Brain microvascular endothelial cell (primary cell): ENCODE measurements around the gene TMEM132D.
"Not testable (repeated sequence)": the region's sequence is repeated elsewhere in the genome, so short reads cannot be mapped to it uniquely, and the experiment has no call there.

Experiments
- DNase-seq: peaks from one replicate; pipeline ENCODE4 v3.0.0-alpha.2; 2020
- H3K27ac ChIP-seq: fragments of 250-450 bp; sonication (Bioruptor Pico); 2 replicates; pipeline ENCODE4 v1.5.1; 2020; ENCODE audit warnings: mild to moderate bottlenecking, moderate library complexity
- H3K27me3 ChIP-seq: fragments of 250-450 bp; sonication (Bioruptor Pico); replicated peaks from 2 replicates; pipeline ENCODE4 v1.5.1; 2020; ENCODE audit warnings: mild to moderate bottlenecking
- H3K36me3 ChIP-seq: fragments of 250-450 bp; sonication (Bioruptor Pico); replicated peaks from 2 replicates; pipeline ENCODE4 v1.5.1; 2020; ENCODE audit warnings: mild to moderate bottlenecking
- H3K4me3 ChIP-seq: 2 replicates; pipeline ENCODE4 v1.5.1; 2011; ENCODE audit warnings: low read depth, mild to moderate bottlenecking, control low read depth, low read length, moderate library complexity
- in situ Hi-C: cut with HindIII; loops from 2 replicates; pipeline ENCODE4 v1.10.0; 2017; ENCODE audit warnings: low sequenced_read_pairs, low pct_ligation_motif_present
- TF ChIP-seq, protein P1 (sequence below): IDR thresholded peaks from 2 replicates; pipeline ENCODE4 v1.5.1; 2011; ENCODE audit warnings: low read depth, mild to moderate bottlenecking, moderate library complexity, low read length, control low read depth, inconsistent platforms; ENCODE audit errors: missing control alignments

TMEM132D gene

DNA sequence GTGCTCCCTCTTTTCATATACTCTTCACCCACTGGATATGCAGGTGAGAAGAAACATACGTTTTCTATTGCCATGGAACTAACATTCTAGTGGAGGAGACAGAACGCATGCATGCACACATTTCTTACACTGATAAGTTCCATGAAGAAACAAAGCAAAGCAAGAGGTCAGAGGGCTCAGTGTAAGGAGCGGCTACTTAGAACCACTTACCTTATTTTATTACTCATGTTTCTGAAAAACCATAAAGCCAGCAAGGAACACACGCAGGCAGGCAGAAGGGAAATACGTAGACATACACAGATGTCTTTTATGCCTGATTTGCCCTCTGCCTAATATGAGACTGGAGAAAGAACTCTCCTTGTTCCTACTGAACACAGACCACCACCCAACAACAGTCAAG lies 362.9 kb downstream of the TMEM132D start:
- no peak overlapping the region for H3K4me3 ChIP-seq
- H3K27ac ChIP-seq: no peak overlapping the region
- no peaks in the 10 kb centered on the region for H3K36me3 ChIP-seq
- in situ Hi-C loops: no loop called here
- TF ChIP-seq, protein P1, sequence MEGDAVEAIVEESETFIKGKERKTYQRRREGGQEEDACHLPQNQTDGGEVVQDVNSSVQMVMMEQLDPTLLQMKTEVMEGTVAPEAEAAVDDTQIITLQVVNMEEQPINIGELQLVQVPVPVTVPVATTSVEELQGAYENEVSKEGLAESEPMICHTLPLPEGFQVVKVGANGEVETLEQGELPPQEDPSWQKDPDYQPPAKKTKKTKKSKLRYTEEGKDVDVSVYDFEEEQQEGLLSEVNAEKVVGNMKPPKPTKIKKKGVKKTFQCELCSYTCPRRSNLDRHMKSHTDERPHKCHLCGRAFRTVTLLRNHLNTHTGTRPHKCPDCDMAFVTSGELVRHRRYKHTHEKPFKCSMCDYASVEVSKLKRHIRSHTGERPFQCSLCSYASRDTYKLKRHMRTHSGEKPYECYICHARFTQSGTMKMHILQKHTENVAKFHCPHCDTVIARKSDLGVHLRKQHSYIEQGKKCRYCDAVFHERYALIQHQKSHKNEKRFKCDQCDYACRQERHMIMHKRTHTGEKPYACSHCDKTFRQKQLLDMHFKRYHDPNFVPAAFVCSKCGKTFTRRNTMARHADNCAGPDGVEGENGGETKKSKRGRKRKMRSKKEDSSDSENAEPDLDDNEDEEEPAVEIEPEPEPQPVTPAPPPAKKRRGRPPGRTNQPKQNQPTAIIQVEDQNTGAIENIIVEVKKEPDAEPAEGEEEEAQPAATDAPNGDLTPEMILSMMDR: no peak
- DNase-seq: no peak
- no peaks in the 10 kb centered on the region for H3K27me3 ChIP-seq

DNA sequence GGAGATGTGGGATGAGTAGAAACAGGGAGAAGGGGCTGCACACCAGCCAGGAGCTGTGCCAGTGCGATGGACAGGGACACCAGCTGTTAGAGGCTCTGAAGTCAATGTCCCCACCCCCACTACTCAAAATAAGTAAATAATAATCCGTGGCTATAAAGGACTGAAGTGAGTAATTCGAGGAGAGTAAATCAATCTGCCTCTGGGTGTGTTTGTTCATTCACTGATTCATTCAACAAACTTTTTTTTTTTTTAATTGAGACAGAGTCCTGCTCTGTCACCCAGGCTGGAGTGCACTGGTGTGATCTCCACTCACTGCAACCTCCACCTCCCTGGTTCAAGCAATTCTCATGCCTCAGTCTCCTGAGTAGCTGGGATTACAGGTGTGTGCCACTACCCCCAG lies 363.6 kb downstream of the TMEM132D start:
- H3K36me3 ChIP-seq: no peaks in the 10 kb centered on the region
- H3K4me3 ChIP-seq: no peak overlapping the region
- DNase-seq: no peak
- in situ Hi-C loops: no loop called here
- no peak overlapping the region for H3K27ac ChIP-seq
- H3K27me3 ChIP-seq: no peaks in the 10 kb centered on the region
- TF ChIP-seq, protein P1: no peak

DNA sequence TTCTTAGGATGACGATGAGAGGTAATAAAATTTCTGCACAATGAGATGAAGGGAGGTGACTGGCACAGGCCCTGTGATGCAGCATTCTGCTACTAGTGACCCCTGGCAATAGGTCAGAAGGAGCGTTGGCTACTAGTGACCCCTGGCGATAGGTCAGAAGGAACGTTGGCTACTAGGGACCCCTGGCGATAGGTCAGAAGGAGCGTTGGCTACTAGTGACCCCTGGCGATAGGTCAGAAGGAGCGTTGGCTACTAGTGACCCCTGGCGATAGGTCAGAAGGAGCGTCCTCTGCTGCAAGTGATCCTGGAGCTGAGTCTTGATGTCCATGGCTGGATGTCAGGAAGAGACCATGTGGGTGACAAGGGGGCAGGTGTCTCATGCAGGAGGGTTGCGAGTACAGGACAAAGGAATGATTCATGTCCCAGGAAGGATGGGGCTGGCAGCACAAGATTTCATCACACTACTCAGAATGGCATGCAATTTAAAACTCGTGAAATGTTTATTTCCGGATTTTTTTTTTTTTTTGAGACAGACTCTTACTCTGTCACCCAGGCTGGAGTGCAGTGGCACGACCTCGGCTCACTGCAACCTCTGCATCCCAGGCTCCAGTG lies 365.0 kb downstream of the TMEM132D start:
- H3K27me3 ChIP-seq, H3K36me3 ChIP-seq, DNase-seq, in situ Hi-C loops, H3K4me3 ChIP-seq, H3K27ac ChIP-seq: not testable (repeated sequence)

DNA sequence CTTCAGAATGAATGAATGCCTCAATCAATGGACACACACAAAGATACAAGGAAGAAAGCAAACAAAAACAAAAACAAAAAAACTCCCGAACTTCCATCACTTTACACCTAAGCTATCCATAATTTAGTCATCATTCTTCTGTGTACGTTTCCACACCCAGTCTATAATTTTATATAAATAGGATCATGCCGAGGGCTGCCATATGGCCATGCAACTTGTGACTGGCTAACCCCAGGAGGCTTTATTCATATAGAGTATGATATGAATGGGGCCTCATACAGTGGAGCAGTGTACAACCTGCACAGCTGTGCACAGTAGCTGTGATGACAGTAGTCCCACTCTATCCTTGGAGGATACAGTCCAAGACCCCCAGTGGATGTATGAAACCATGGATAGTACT lies 365.7 kb downstream of the TMEM132D start:
- TF ChIP-seq, protein P1: no peak

DNA sequence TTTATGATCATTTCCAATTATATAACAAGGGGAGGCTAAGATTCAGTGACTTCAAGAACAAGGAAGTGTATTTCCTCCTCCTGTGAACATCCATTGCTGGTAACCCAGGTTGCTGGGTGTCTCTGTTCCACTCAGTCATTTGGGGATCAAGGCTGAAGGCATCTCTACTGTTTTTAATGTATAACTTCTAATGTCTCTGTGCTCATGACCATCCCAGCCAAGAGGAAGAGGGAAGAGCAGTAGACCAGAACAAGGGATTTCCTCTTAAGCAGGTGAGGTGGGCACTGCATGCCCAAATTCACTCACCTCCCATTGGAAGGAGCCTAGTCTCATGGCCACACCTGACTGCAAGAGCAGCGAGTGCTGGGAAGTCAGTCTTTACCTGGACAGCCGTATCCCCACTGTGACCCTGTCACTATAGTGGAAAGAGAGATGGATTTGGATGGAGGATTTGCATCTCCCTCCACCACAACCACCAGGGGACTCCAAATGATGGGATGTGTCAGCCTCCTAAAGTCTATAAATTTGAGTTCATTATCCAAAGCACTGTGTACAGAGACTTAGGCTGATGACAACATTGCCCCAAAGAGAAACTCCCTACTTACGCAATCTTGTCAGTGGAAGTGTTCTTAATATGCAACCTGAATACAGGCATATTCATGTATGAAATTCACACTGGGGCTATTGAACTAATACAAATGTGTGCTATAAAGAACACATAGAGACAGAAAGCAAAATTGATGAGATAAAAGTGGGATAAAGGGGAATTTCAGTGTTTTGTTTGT lies 368.7 kb downstream of the TMEM132D start:
- H3K4me3 ChIP-seq: no peak overlapping the region
- in situ Hi-C loops: no loop called here
- TF ChIP-seq, protein P1: peak; percentile 21
- H3K27me3 ChIP-seq: no peaks in the 10 kb centered on the region
- DNase-seq: no peak
- no peaks in the 10 kb centered on the region for H3K36me3 ChIP-seq
- no peak overlapping the region for H3K27ac ChIP-seq

More for the DNA sequence above, 365.7 kb downstream of the TMEM132D start:
- DNase-seq: no peak
- Histone ChIP-seq H3K36me3 (no peaks in the 10 kb centered on the region), H3K27me3 (no peaks in the 10 kb centered on the region), H3K27ac (no peak overlapping the region), H3K4me3 (no peak overlapping the region)
- in situ Hi-C loops: no loop called here

DNA sequence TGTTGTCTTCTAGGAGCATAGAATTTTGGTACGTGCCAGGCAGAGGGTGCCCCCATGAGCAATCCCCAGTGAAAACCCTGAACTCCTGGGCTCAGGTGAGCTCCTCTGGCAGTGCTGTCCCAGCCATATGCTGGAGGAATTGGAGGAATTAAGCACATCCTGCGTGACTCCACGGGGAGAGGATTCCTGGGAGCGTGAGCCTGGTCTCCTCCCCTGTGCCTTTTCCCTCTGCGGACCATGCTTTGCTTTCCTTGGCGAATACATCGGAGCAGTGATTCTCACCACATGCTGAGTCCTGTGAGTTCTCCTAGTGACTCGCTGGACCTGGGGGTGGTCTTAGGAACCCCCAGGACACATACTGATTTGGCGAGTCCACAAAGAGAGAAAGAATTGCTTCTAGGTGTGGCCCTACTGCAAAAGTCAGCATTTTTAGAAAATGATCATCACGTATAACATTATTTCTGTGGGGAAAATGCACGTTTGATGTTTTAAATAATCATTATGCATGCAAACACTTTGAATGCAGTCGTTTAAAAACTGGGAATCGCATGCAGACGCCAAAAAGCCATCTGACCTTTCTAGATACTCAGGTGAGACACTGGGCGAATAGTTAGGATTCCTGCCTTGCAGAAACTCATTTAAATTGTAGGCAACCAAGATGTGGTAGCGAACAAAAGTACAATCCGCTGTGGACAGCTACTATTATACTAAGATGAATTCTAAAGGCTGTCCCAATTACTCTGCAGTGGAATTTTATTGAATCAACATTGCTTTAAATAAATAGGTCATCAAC lies 370.9 kb downstream of the TMEM132D start:
- Histone ChIP-seq H3K36me3 (no peaks in the 10 kb centered on the region), H3K27ac (no peak overlapping the region), H3K4me3 (no peak overlapping the region), H3K27me3 (no peaks in the 10 kb centered on the region)
- in situ Hi-C loops: no loop called here
- TF ChIP-seq, protein P1: no peak
- DNase-seq: no peak
